Measurements from ENCODE around the gene EPB41.

DNA sequence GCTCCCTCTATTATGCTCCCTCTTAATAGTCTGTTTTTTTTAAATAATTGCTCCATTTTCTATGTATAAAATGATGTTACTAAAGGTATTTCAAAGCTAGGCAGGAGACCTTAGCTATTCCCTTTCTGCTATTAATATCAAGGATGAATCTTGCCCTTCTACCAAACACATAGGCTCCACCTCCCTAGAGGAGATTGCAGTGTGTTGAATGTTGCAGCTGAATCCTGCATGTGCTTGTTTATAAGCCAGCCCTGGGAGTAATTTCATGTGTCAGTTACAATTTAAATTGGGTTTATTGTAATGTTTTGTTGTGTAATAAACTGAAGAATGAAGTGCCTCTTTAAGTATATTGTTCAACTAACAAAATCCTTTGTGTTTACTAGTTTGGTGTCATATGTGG is 143.3 kb downstream of the EPB41 start:
- TF ChIP-seq, protein P1, sequence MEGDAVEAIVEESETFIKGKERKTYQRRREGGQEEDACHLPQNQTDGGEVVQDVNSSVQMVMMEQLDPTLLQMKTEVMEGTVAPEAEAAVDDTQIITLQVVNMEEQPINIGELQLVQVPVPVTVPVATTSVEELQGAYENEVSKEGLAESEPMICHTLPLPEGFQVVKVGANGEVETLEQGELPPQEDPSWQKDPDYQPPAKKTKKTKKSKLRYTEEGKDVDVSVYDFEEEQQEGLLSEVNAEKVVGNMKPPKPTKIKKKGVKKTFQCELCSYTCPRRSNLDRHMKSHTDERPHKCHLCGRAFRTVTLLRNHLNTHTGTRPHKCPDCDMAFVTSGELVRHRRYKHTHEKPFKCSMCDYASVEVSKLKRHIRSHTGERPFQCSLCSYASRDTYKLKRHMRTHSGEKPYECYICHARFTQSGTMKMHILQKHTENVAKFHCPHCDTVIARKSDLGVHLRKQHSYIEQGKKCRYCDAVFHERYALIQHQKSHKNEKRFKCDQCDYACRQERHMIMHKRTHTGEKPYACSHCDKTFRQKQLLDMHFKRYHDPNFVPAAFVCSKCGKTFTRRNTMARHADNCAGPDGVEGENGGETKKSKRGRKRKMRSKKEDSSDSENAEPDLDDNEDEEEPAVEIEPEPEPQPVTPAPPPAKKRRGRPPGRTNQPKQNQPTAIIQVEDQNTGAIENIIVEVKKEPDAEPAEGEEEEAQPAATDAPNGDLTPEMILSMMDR (IDR thresholded peaks at IDR 0.05; ENCODE audit: extremely low read depth in 1 of 2, insufficient read depth in 1 of 2, low read depth in 1 of 2, low read length in 2 of 2): no peak
- no peak for TF ChIP-seq MYC (IDR thresholded peaks at IDR 0.05; ENCODE audit: low read depth, low read length)
- TF ChIP-seq EZH2 (IDR thresholded peaks at IDR 0.05; ENCODE audit: borderline replicate concordance, low read depth, low read length, severe bottlenecking): no peak
- no peak for TF ChIP-seq POLR2AphosphoS5 (IDR thresholded peaks at IDR 0.05; ENCODE audit: insufficient read depth, low read depth, low read length)
- no peak for TF ChIP-seq POLR2A (IDR thresholded peaks at IDR 0.05; ENCODE audit: low read depth, low read length)
- TF ChIP-seq FOS (IDR thresholded peaks at IDR 0.05; ENCODE audit: borderline replicate concordance, insufficient read depth, low read length): no peak
- no peak for TF ChIP-seq JUN (IDR thresholded peaks at IDR 0.05; ENCODE audit: borderline replicate concordance, insufficient read depth, insufficient read length, low read depth)
- TF ChIP-seq, protein P2, sequence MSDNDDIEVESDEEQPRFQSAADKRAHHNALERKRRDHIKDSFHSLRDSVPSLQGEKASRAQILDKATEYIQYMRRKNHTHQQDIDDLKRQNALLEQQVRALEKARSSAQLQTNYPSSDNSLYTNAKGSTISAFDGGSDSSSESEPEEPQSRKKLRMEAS (IDR thresholded peaks at IDR 0.05; ENCODE audit: insufficient read depth, insufficient read length): no peak

Data from endothelial cell of umbilical vein (primary cell).